Dendritic cell treated with granulocyte-macrophage colony-stimulating factor and Interleukin-4, amounts not matched to agents 40 ng/mL and 50 ng/mL, for 4 days (primary cell): ENCODE data around the gene MISP.

ENCODE experiments used
- H3K27ac Mint-ChIP-seq: one replicate; pipeline ENCODE4 v1.8.0; 2022; ENCODE audit warnings: mild to moderate bottlenecking, mixed read lengths
- H3K27me3 Mint-ChIP-seq: one replicate; pipeline ENCODE4 v1.8.0; 2022; ENCODE audit warnings: mild to moderate bottlenecking, mixed read lengths
- H3K36me3 Mint-ChIP-seq: one replicate; pipeline ENCODE4 v1.8.0; 2022; ENCODE audit warnings: low read depth, mixed read lengths
- H3K4me1 Mint-ChIP-seq: one replicate; pipeline ENCODE4 v1.8.0; 2022; ENCODE audit warnings: low read depth, mixed read lengths
- H3K4me3 Mint-ChIP-seq: one replicate; pipeline ENCODE4 v1.8.0; 2022; ENCODE audit warnings: mild to moderate bottlenecking, moderate library complexity, mixed read lengths
- H3K9me3 Mint-ChIP-seq: one replicate; pipeline ENCODE4 v1.8.0; 2022; ENCODE audit warnings: mixed read lengths
- intact Hi-C: fragments of 100-400 bp; cut with micrococcal nuclease; formaldehyde crosslinking; loops from one replicate; pipeline ENCODE4 v1.15.0; 2022

Gene MISP

DNA sequence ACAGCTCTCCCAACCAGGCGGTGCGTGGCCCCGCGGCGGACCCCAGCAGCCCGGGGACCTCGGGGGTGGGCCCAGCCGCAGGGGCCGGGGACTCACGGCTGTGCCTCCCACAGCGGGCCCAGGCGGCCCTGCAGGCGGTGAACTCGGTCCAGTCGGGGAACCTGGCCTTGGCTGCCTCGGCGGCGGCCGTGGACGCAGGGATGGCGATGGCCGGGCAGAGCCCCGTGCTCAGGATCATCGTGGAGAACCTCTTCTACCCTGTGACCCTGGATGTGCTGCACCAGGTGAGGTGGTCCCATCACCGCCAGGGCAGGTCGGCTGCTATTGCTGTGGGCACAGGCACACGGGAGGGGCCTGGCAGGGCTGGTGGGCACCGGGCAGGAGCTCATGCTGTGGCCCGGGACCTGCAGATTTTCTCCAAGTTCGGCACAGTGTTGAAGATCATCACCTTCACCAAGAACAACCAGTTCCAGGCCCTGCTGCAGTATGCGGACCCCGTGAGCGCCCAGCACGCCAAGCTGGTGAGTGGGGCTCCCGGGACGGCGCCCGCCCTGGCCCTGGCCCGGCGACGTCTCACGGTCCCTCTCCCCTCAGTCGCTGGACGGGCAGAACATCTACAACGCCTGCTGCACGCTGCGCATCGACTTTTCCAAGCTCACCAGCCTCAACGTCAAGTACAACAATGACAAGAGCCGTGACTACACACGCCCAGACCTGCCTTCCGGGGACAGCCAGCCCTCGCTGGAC is 53.7 kb downstream of the MISP start:
- Mint-ChIP-seq H3K36me3 (peaks cover 100% of the 10 kb centered on the region), H3K9me3 (no peaks in the 10 kb centered on the region), H3K4me3 (no peak overlapping the region), H3K27ac (no peak overlapping the region), H3K27me3 (no peaks in the 10 kb centered on the region), H3K4me1 (peaks cover 53% of the 10 kb centered on the region)
- intact Hi-C loops, result no loop called here

DNA sequence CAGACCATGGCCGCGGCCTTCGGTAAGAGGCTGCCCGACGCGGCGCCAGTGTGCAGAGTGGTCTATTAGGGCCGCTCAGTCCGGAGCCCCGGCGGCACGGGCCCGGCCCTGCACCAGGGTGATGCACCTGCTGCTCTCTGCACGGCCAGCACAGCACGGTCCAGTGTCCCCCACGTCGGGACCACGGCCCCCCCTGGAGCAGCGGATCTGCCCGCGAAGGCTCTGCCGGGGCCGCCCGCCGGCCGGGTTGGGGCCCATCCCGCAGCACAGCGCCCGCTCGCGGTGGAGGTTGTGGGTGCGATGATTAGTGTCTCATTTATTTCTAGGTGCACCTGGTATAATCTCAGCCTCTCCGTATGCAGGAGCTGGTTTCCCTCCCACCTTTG is 54.2 kb downstream of the MISP start:
- peaks cover 47% of the 10 kb centered on the region for H3K4me1 Mint-ChIP-seq
- intact Hi-C loops, result no loop called here
- peaks cover 100% of the 10 kb centered on the region for H3K36me3 Mint-ChIP-seq
- H3K4me3 Mint-ChIP-seq, result no peak overlapping the region
- H3K9me3 Mint-ChIP-seq, result no peaks in the 10 kb centered on the region
- H3K27ac Mint-ChIP-seq, result no peak overlapping the region
- H3K27me3 Mint-ChIP-seq, result no peaks in the 10 kb centered on the region

DNA sequence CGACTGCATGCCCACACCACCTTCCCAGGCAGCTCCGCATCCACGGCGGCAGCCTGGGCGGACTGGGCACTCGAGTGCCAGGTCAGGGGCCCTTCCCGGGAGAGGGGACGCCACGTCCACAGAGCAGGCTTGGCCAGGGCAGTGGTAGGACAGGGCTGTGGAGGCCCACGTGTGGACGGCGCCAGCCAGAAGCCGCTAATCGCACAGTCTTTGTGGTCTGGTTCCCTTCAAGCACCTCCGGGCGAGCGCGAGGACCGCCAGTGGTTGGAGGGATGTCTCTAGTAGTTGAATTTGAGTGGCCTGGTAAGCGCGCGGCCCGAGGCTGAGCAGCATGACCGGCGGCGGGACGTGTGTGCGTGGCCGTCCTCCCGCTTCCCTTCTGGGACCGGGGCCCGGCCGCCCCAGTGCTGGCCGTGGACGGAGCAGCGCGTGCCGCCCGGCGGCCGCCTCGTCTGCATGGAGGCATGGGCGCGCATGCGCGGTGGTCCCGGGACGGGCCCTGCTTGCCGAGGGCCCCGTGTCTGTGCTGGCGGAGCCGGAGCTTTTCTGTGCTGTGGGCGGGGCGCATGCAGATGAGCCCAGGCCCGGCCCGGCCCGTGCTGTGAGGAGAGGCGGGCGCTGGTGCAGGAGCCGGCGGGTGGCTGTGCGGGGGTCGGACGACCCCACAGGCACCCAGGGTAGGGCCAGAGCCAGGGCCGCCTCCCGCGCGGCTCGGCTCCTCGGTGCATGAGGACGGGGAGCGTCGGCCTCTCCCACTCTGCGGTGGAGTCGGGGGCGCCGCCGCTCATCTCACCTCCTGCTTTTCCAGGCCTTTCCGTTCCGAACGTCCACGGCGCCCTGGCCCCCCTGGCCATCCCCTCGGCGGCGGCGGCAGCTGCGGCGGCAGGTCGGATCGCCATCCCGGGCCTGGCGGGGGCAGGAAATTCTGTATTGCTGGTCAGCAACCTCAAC is 55.0 kb downstream of the MISP start:
- Mint-ChIP-seq H3K27ac (no peak overlapping the region), H3K4me1 (peaks cover 40% of the 10 kb centered on the region), H3K36me3 (peaks cover 100% of the 10 kb centered on the region), H3K4me3 (no peak overlapping the region), H3K27me3 (no peaks in the 10 kb centered on the region), H3K9me3 (no peaks in the 10 kb centered on the region)
- intact Hi-C loops, result no loop called here

DNA sequence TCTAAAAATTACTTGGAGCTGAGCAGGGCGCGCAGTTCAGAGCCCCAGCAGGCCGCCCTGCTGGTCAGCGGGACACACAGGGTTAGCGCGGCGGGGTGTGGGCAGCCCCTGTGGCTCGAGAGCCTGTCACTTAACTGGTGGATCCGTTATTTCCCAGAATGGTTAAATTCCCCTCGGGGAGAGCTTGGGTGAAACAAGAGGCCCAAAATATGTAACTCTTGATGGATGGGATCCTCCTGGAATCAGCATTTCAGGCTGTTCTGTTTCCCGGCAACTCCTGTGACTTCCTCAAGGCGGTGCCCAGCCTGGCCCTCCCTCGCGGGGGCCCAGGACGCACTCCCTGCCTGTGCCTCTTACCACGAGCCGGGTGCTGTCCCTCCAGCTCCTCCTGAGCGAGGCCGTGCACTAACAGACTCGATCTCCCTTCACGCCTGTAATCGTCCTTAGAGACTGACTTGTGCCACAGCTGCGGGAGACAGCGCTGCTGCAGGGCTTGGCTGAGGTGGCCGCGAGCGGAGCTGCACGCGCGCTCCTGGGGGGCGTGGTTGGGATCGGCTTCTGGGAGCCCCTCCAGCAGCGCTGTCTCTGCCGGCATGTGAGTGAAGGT is 56.0 kb downstream of the MISP start:
- H3K36me3 Mint-ChIP-seq, result peaks cover 100% of the 10 kb centered on the region

DNA sequence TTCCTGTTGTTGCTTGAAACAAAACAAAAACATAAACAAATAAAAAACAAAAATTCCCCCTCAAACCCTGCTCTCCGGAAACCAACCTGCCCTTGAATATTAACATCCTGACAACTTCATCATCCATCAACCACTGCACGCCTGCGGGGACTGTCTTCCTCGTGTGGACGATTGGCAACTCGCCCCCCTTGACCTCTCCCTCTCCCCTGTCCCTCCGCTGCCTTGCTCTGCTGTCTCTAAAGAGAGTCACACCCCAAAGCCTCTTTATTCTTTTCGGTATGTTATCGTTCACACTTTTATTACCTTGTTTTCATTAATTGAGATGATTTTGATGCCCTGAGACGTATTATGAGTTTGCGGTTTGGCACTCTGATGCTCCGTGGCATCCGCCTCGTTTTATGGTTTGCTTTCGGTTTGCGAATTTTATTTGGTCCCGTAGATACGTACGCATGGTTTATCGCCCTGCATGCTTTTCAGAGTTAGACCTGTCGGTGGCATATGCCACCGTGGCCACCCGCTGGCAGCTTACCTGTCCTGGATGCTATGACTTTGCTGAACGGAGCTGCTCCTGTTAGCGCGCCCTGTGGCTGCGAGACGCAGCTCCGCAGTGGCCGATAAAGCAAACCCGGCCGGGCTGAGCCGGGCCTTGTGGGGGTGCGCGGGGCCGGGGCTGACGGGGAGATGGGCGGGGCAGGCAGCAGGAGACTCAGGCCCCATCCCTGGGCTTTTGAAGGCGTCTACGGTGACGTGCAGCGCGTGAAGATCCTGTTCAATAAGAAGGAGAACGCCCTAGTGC is 56.9 kb downstream of the MISP start:
- Mint-ChIP-seq H3K27me3 (no peaks in the 10 kb centered on the region), H3K36me3 (peaks cover 95% of the 10 kb centered on the region), H3K4me3 (no peak overlapping the region), H3K9me3 (no peaks in the 10 kb centered on the region), H3K27ac (no peak overlapping the region), H3K4me1 (peaks cover 21% of the 10 kb centered on the region)
- intact Hi-C loops, result no loop called here

More for the DNA sequence above, 56.0 kb downstream of the MISP start:
- Mint-ChIP-seq H3K4me1 (peaks cover 30% of the 10 kb centered on the region), H3K27me3 (no peaks in the 10 kb centered on the region), H3K27ac (no peak overlapping the region), H3K9me3 (no peaks in the 10 kb centered on the region), H3K4me3 (no peak overlapping the region)
- intact Hi-C loops, result no loop called here

DNA sequence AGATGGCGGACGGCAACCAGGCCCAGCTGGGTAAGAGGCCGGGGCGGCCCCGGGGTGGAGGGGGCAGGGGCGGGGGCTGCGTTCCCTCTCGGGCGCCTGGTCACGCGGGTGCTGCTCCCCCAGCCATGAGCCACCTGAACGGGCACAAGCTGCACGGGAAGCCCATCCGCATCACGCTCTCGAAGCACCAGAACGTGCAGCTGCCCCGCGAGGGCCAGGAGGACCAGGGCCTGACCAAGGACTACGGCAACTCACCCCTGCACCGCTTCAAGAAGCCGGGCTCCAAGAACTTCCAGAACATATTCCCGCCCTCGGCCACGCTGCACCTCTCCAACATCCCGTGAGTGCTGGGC is 57.5 kb downstream of the MISP start:
- intact Hi-C loops, result no loop called here
- Mint-ChIP-seq H3K27ac (no peak overlapping the region), H3K9me3 (no peaks in the 10 kb centered on the region), H3K4me1 (peaks cover 15% of the 10 kb centered on the region), H3K4me3 (no peak overlapping the region), H3K27me3 (no peaks in the 10 kb centered on the region), H3K36me3 (peaks cover 94% of the 10 kb centered on the region)

DNA sequence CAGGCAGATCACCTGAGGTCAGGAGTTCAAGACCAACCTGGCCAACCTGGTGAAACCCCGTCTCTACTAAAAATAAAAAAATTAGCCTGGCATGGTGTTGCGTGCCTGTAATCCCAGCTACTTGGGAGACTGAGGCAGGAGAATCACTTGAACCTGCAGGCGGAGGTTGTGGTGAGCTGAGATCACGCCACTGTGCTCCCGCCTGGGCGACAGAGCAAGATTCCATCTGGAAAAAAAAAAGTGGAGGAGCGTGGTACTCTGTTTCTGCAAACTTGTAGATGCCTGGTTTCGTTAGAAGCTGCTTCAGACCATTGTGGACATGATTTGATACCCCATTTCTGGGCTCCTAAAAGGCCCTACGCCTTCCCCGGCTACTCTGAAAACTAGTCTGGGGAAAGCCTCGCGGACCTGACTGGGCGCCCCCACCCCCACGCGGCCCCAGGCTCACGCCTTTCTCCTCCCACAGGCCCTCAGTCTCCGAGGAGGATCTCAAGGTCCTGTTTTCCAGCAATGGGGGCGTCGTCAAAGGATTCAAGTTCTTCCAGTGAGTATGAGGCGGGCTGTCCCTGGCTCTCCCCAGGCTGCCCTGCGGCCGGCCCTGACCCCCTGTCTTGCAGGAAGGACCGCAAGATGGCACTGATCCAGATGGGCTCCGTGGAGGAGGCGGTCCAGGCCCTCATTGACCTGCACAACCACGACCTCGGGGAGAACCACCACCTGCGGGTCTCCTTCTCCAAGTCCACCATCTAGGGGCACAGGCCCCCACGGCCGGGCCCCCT is 59.4 kb downstream of the MISP start:
- Mint-ChIP-seq H3K27me3 (no peaks in the 10 kb centered on the region), H3K4me3 (no peak overlapping the region), H3K9me3 (no peaks in the 10 kb centered on the region), H3K27ac (no peak overlapping the region), H3K36me3 (peaks cover 82% of the 10 kb centered on the region), H3K4me1 (peaks cover 14% of the 10 kb centered on the region)
- intact Hi-C loops, result no loop called here

DNA sequence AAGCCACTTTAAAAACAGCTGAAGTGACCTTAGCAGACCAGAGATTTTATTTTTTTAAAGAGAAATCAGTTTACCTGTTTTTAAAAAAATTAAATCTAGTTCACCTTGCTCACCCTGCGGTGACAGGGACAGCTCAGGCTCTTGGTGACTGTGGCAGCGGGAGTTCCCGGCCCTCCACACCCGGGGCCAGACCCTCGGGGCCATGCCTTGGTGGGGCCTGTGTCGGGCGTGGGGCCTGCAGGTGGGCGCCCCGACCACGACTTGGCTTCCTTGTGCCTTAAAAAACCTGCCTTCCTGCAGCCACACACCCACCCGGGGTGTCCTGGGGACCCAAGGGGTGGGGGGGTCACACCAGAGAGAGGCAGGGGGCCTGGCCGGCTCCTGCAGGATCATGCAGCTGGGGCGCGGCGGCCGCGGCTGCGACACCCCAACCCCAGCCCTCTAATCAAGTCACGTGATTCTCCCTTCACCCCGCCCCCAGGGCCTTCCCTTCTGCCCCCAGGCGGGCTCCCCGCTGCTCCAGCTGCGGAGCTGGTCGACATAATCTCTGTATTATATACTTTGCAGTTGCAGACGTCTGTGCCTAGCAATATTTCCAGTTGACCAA is 60.1 kb downstream of the MISP start:
- Mint-ChIP-seq H3K36me3 (peaks cover 75% of the 10 kb centered on the region), H3K9me3 (peaks cover 1% of the 10 kb centered on the region), H3K4me3 (no peak overlapping the region), H3K4me1 (peaks cover 14% of the 10 kb centered on the region), H3K27ac (no peak overlapping the region), H3K27me3 (no peaks in the 10 kb centered on the region)
- intact Hi-C loops, result no loop called here

DNA sequence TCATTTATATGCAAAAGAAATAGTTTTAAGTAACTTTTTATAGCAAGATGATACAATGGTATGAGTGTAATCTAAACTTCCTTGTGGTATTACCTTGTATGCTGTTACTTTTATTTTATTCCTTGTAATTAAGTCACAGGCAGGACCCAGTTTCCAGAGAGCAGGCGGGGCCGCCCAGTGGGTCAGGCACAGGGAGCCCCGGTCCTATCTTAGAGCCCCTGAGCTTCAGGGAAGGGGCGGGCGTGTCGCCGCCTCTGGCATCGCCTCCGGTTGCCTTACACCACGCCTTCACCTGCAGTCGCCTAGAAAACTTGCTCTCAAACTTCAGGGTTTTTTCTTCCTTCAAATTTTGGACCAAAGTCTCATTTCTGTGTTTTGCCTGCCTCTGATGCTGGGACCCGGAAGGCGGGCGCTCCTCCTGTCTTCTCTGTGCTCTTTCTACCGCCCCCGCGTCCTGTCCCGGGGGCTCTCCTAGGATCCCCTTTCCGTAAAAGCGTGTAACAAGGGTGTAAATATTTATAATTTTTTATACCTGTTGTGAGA is 60.7 kb downstream of the MISP start:
- intact Hi-C loops, result no loop called here
- no peaks in the 10 kb centered on the region for H3K27me3 Mint-ChIP-seq
- H3K4me3 Mint-ChIP-seq, result no peak overlapping the region
- H3K36me3 Mint-ChIP-seq, result peaks cover 69% of the 10 kb centered on the region
- peaks cover 7% of the 10 kb centered on the region for H3K9me3 Mint-ChIP-seq
- H3K4me1 Mint-ChIP-seq, result peaks cover 17% of the 10 kb centered on the region
- H3K27ac Mint-ChIP-seq, result no peak overlapping the region

DNA sequence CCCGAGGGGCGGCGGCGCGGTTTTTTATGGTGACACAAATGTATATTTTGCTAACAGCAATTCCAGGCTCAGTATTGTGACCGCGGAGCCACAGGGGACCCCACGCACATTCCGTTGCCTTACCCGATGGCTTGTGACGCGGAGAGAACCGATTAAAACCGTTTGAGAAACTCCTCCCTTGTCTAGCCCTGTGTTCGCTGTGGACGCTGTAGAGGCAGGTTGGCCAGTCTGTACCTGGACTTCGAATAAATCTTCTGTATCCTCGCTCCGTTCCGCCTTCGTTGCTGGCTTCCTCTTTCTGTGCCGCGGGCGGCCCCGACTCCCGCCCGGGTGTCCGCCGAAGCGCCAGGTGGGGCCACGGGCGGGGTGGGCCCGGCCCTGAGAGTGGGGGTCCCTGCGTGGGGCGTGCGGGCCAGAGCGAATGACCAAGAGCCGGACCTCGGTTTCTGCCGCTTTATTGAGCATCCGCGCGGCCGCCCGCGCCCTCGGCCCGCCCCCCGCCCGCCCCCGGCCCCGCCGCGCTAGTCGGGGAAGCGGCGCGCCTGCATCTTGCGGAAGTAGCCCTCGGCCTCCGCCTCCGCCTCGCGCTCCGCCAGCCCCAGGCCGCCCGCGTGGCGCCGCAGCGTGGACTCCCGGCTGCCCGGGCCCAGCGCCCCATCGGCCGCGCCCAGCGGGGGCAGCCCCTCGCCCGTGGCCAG is 61.3 kb downstream of the MISP start:
- H3K9me3 Mint-ChIP-seq, result peaks cover 11% of the 10 kb centered on the region
- no peaks in the 10 kb centered on the region for H3K27me3 Mint-ChIP-seq
- H3K36me3 Mint-ChIP-seq, result peaks cover 62% of the 10 kb centered on the region
- H3K27ac Mint-ChIP-seq, result no peak overlapping the region
- H3K4me1 Mint-ChIP-seq, result peaks cover 17% of the 10 kb centered on the region
- H3K4me3 Mint-ChIP-seq, result no peak overlapping the region
- intact Hi-C loops, result no loop called here

DNA sequence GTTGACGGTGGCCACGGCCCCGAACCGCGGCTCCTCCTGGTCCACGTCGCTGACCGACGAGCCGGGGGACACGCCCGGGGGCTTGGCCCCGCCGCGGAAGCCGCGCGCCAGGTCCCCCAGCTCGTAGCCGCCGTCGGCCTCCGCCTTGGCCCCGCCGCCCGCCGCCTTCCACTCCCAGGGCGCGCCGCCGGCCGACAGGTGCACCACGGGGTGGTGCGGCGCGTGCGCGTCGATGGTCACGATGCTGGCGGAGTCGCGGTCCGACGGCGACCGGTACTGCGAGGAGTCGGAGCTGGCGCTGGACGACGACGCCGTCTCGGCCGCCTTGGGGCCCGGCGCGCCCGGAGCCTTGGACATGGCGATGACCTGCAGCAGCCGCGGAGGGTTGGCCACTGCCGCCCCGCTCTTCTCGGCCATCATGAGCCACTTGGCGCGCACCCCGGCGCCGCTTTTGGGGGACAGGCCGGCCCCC is 61.9 kb downstream of the MISP start:
- peaks cover 57% of the 10 kb centered on the region for H3K36me3 Mint-ChIP-seq
- H3K4me3 Mint-ChIP-seq, result no peak overlapping the region
- no peaks in the 10 kb centered on the region for H3K27me3 Mint-ChIP-seq
- H3K27ac Mint-ChIP-seq, result no peak overlapping the region
- intact Hi-C loops, result no loop called here
- peaks cover 11% of the 10 kb centered on the region for H3K9me3 Mint-ChIP-seq
- H3K4me1 Mint-ChIP-seq, result peaks cover 11% of the 10 kb centered on the region
